Adrenal gland (tissue), 12 donors: ENCODE measurements around the gene SECTM1. TPM values are rescaled to one million over a fixed set of nuclear protein-coding genes. Genes with fewer than 3 reads are reported as not detected.

Experiments used
- DNase-seq, 7 donors: peaks; one replicate each; pipeline ENCODE4 v3.0.0-alpha.2; 2019 to 2020
- H3K27ac ChIP-seq, 5 donors: fragments of 200-600 bp; sonication (generic) in 4 of 5; 1 replicate in 3 of 5; 2 replicates in 2 of 5; pipeline versions ENCODE4 v1.5.1 to v1.8.0; 2016 to 2020; ENCODE audit warnings: mild to moderate bottlenecking in 1 of 5
- H3K27me3 ChIP-seq: fragments of 200-600 bp; 2 replicates; pipeline ENCODE4 v1.8.0; 2021
- H3K36me3 ChIP-seq, 2 donors: fragments of 200-600 bp; replicated peaks in 1 of 2; 1 replicate in 1 of 2; 2 replicates in 1 of 2; pipeline versions ENCODE4 v1.5.1 to v1.8.0; 2018 to 2022
- H3K4me1 ChIP-seq, 2 donors: fragments of 200-600 bp; replicated peaks in 1 of 2; 1 replicate in 1 of 2; 2 replicates in 1 of 2; pipeline versions ENCODE4 v1.5.1 to v1.8.0; 2018 to 2021
- H3K4me3 ChIP-seq, 4 donors: fragments of 200-600 bp; sonication (generic) in 3 of 4; one replicate each; pipeline ENCODE4 v1.5.1; 2016 to 2018
- H3K9me3 ChIP-seq, 3 donors: fragments of 200-600 bp; sonication (generic) in 1 of 3; replicated peaks in 1 of 3; 1 replicate in 2 of 3; 2 replicates in 1 of 3; pipeline versions ENCODE4 v1.5.1 to v1.8.0; 2016 to 2021
- POLR2A ChIP-seq, 2 donors: fragments of 450-650 bp; IDR thresholded peaks; one replicate each; pipeline ENCODE4 v1.6.1; 2017; ENCODE audit warnings: antibody characterized with exemption in 2 of 2, mild to moderate bottlenecking in 2 of 2, moderate library complexity in 1 of 2
- WGBS, 4 donors: extraction: QIAGEN DNeasy Blood & Tissue Kit in 2 of 4; methylation state at CpG; one replicate each; pipeline versions ENCODE4 v1.1.5 to v1.1.7; 2013 to 2017; 5-methylcytosine and 5-hydroxymethylcytosine counted together
- intact Hi-C, 2 donors: fragments of 100-400 bp; cut with DNase I; formaldehyde crosslinking; loops; one replicate each; pipeline versions ENCODE4 v1.14.1 to v1.15.0; 2022 to 2023
- polyA plus RNA-seq, 3 donors: library from polyadenylated mRNA; stranded (reverse); fragments of 200-250 nt in 2 of 3; fragments of 350-450 nt in 1 of 3; fragmentation: Illumina TruSeq in 1 of 3; extraction: RNeasy Lipid Tissue Mini Kit (QIAGEN cat#74804) in 1 of 3; gene quantifications; one replicate each; pipeline ENCODE4 v1.2.3, GENCODE V29; 2013 to 2014
- total RNA-seq, 9 donors: library from RNA; depleted of rRNA in 4 of 9; stranded (reverse); fragments of >200 nt in 4 of 9; fragments of 120-200 nt in 1 of 9; fragmentation: NEBNext Ultra II Directional in 1 of 9; extraction: Animal tissue kit (Norgen Biotek cat#: 25700) in 1 of 9; gene quantifications; one replicate each; pipeline versions ENCODE4 v1.1.0 to v1.2.4, GENCODE V29; 2013 to 2023
- TF ChIP-seq, protein P1 (sequence below), 6 experiments: fragments of 450-650 bp in 4 of 6; fragments of 200-600 bp in 2 of 6; sonication (generic) in 1 of 6; IDR thresholded peaks; 1 replicate in 5 of 6; 2 replicates in 1 of 6; pipeline versions ENCODE4 v1.5.1 to v1.8.0; 2016 to 2021; ENCODE audit warnings: antibody characterized with exemption in 6 of 6, mild to moderate bottlenecking in 2 of 6, moderate library complexity in 1 of 6
- donor health status: healthy with polysubstance abuse.
- donor health status: Bipolar disorder and iron deficiency.
- donor health status: DM: yes; HTN: yes; CAD: no.
- donor health status: DM: no; HTN: no; CAD: no.
- donor health status: DM: no; HTN: no; CAD: no.
- donor health status: DM: yes; HTN: yes; CAD: no.

SECTM1 gene
- total and polyA plus RNA-seq, 12 donors, result 1.2 to 24.3 (median 5.9) TPM

DNA sequence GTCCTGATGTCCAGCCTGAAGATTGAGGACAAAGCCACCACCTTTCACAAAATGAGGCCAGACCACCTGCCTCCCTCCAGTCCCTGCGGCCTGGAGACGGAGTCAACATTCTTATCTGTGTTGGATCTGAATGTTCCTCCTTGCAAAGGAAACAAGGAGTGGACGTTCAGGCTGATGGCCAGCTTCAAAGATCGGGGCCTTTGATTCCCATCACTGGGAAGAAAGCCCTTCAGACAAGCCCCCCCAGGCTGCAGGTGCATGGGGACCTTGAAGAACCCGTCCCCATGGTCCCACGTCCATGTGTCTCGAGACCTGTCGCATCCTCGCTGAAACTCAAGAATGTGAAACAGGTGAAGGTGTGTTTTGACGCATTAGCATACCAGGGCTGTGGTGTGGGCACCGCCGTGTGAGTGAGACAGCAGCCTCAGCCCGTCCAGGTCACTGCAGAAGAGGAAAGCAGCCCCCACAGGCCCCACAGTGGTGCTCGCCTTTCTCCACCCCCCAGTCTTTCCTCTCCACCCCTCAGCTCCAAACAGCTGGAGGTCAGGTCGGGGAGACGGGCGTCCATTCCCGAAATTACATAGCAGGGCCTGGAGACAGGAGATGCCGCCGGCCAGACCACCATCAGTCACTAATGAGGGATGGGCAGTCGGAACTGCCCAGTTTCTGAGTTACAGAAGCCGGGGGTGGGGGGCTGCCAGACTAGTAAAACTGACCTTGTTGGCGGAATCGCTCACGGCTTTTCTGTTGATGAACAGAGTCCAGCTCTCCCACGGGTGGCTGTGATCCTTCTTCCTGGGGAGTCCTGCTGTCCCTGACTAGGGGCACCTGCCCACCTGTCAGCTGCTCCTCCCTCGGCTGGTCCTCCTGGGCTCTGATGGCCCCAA is 59.2 kb downstream of the SECTM1 start:
- H3K4me1 ChIP-seq, result peaks cover 26 to 43% of the 10 kb centered on the region in 2 donors
- H3K4me3 ChIP-seq, result peak overlapping the region in 1 of 4 donors; percentile 85
- H3K36me3 ChIP-seq, result peaks cover 0 to 18% of the 10 kb centered on the region in 2 donors
- H3K27me3 ChIP-seq, result no peaks in the 10 kb centered on the region
- WGBS, 4 donors, result 67 to 74% (median 71%) methylated on average over 16 to 27 of the region's 27 CpGs
- intact Hi-C loops, result no loop called here
- peak overlapping the region in 2 of 5 donors; percentile 97 for H3K27ac ChIP-seq
- DNase-seq, result no peak
- no peak for TF ChIP-seq POLR2A (IDR thresholded peaks at IDR 0.05)
- TF ChIP-seq, protein P1, sequence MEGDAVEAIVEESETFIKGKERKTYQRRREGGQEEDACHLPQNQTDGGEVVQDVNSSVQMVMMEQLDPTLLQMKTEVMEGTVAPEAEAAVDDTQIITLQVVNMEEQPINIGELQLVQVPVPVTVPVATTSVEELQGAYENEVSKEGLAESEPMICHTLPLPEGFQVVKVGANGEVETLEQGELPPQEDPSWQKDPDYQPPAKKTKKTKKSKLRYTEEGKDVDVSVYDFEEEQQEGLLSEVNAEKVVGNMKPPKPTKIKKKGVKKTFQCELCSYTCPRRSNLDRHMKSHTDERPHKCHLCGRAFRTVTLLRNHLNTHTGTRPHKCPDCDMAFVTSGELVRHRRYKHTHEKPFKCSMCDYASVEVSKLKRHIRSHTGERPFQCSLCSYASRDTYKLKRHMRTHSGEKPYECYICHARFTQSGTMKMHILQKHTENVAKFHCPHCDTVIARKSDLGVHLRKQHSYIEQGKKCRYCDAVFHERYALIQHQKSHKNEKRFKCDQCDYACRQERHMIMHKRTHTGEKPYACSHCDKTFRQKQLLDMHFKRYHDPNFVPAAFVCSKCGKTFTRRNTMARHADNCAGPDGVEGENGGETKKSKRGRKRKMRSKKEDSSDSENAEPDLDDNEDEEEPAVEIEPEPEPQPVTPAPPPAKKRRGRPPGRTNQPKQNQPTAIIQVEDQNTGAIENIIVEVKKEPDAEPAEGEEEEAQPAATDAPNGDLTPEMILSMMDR (IDR thresholded peaks at IDR 0.05), result no peak
- H3K9me3 ChIP-seq, result no peaks in the 10 kb centered on the region

DNA sequence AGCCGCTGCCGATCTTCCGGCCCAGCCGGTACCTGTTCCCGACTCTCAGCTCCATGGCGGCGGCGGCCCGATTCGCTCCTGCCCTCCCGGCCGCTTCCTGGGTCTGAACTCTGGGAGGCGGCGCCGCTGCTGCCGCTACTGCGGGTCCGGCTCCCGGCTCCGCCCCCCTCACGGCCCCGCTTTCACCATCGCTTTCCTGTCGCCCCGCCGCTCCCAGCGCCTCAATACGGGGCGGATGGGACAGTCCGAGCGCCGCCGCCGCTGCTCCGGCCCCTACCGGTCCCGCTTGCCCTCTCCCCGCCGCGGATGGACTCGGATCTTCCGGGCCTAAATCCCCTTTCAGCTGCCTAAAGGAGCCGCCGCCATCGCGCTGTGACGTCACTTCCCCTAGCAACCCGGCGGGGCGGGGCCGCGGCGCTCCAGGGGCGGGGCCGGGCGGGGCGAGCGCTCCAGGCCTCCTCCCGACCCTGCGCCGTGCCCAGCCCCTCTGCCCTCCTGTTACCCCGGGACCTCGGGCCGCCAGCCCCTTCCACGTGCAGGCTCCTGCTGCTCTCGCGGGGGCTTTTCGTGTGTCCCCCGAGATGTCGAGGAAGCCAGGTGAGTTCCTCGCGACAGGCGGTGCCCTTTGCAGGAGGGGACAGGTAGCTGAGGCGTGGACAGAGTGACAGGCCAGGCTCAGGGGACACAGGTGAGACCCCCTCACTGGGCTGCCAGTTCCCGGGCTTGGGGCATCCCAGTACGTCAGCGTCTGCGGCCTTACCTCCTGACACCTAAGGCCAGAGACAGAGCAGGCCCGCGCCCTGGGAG is 60.0 kb downstream of the SECTM1 start, which contains the start of gene CSNK1D:
TSS of gene CSNK1D (minus strand) at position 374 of the 807 bp plus-strand sequence. CDS start at position 55, 319 bp downstream.
- WGBS, 4 donors, result 1 to 14% (median 5%) methylated on average over 13 to 80 of the region's 80 CpGs
- DNase-seq, result peak; percentile 85 to 95 (median 92)
- Histone ChIP-seq H3K27ac (peak within 1 kb of the TSS; percentile 93 to 100 (median 97)), H3K27me3 (no peaks in the 10 kb centered on the region), H3K4me1 (peaks cover 31 to 52% of the 10 kb centered on the region in 2 donors), H3K36me3 (peaks cover 0 to 18% of the 10 kb centered on the region in 2 donors), H3K9me3 (no peaks in the 10 kb centered on the region), H3K4me3 (peak within 1 kb of the TSS; percentile 39 to 99 (median 74))
- TF ChIP-seq, protein P1 (IDR thresholded peaks at IDR 0.05), result no peak
- TF ChIP-seq POLR2A (IDR thresholded peaks at IDR 0.05), result peak; percentile 88 to 95
- intact Hi-C loops, result no loop called here

DNA sequence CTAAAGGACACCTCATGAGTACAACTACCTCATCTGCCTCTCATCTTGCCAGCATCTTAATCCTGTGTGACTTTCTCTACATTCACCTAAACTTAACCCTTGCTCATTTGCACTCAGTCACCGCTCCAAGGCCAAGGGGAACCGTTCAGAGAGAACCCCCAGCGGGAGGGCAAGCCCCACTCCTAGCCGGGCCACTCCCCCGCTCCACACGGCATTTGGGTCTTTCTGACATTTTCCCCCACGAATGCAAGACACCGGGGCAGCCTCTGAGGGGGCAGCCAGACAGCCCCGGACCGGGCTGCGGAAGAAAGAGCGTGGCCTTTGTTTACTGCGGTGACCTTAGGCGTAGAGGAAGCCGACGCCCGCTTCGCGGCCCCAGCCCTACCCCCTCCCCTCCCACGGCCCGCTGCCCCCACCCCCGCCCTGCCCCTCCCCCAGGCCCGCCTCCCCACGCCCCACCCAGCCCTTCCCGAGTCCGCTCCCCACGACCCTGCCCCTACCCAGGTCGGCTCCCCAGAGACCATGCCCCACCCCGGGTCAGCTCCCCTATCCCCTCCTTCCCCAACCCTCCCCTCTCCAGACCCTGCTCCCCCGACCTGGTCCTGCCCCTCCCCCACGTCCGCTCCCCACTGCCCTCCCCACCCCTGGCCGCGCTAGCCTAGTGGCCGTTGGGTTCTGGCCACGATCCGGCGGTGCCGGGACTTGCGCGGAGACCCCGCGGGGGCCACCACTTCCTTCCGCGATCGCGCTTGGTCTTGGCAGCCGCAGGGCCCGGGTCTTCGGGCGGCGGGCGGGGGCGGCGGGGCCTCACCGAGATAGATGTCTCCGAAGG is 60.9 kb downstream of the SECTM1 start:
- H3K4me3 ChIP-seq, result peak overlapping the region; percentile 39 to 99 (median 74)
- intact Hi-C loops, result no loop called here
- no peaks in the 10 kb centered on the region for H3K27me3 ChIP-seq
- DNase-seq, result peak in 6 of 7 donors; percentile 40 to 71 (median 54)
- peaks cover 0 to 18% of the 10 kb centered on the region in 2 donors for H3K36me3 ChIP-seq
- WGBS, 4 donors, result 0 to 2% (median 0%) methylated on average over 7 to 54 of the region's 57 CpGs
- TF ChIP-seq POLR2A (IDR thresholded peaks at IDR 0.05), result no peak
- TF ChIP-seq, protein P1 (IDR thresholded peaks at IDR 0.05), result no peak
- H3K9me3 ChIP-seq, result no peaks in the 10 kb centered on the region
- peak overlapping the region; percentile 93 to 100 (median 97) for H3K27ac ChIP-seq
- H3K4me1 ChIP-seq, result peaks cover 39 to 60% of the 10 kb centered on the region in 2 donors
